T-helper 22 cell (primary cell): Measurements from ENCODE around the gene KCNE2.

ENCODE experiments used
- DNase-seq: peaks from one replicate; pipeline ENCODE4 v3.0.0-alpha.2; 2020; ENCODE audit warnings: low read depth

Gene KCNE2

GRCh38 chr21:34363733-34364132 is at the start of gene KCNE2:
Gene KCNE2 (plus strand): TSS chr21:34364006. CDS start chr21:34370479, 6,473 bp downstream.
- DNase-seq, result no peak

- no peak for DNase-seq
Observed at GRCh38 chr21:34319585-34319984, 44.2 kb upstream of the KCNE2 start.

- DNase-seq, result no peak
Observed at GRCh38 chr21:34320011-34320410, 43.8 kb upstream of the KCNE2 start.

- no peak for DNase-seq
Observed at GRCh38 chr21:34330055-34330454, 33.8 kb upstream of the KCNE2 start.

GRCh38 chr21:34331726-34332125 is 32.1 kb upstream of the KCNE2 start:
- DNase-seq, result no peak

- no peak for DNase-seq
Observed at GRCh38 chr21:34332347-34332746, 31.5 kb upstream of the KCNE2 start.

- DNase-seq, result no peak
Observed at GRCh38 chr21:34333121-34333739, 30.6 kb upstream of the KCNE2 start.

- DNase-seq, result no peak
Observed at GRCh38 chr21:34335316-34335715, 28.5 kb upstream of the KCNE2 start.

- DNase-seq, result no peak
Observed at GRCh38 chr21:34336245-34336644, 27.6 kb upstream of the KCNE2 start.

- DNase-seq, result no peak
Observed at GRCh38 chr21:34336756-34337391, 26.9 kb upstream of the KCNE2 start.

- no peak for DNase-seq
Observed at GRCh38 chr21:34337741-34338140, 26.1 kb upstream of the KCNE2 start.

- DNase-seq, result no peak
Observed at GRCh38 chr21:34338226-34338625, 25.6 kb upstream of the KCNE2 start.

- no peak for DNase-seq
Observed at GRCh38 chr21:34340061-34340460, 23.7 kb upstream of the KCNE2 start.

GRCh38 chr21:34342476-34342875 is 21.3 kb upstream of the KCNE2 start:
- DNase-seq, result no peak

GRCh38 chr21:34343347-34343746 is 20.5 kb upstream of the KCNE2 start:
- no peak for DNase-seq

- DNase-seq, result no peak
Observed at GRCh38 chr21:34343838-34344381, 19.9 kb upstream of the KCNE2 start.

GRCh38 chr21:34344584-34344983 is 19.2 kb upstream of the KCNE2 start:
- DNase-seq, result no peak

GRCh38 chr21:34345091-34345871 is 18.5 kb upstream of the KCNE2 start:
- DNase-seq, result no peak

- no peak for DNase-seq
Observed at GRCh38 chr21:34345892-34346291, 17.9 kb upstream of the KCNE2 start.

- no peak for DNase-seq
Observed at GRCh38 chr21:34348890-34349519, 14.8 kb upstream of the KCNE2 start.

- DNase-seq, result no peak
Observed at GRCh38 chr21:34351786-34352241, 12.0 kb upstream of the KCNE2 start.

GRCh38 chr21:34352556-34352955 is 11.2 kb upstream of the KCNE2 start:
- DNase-seq, result no peak
